Gastroesophageal sphincter (tissue), 4 donors: Measurements from ENCODE around the gene HCRTR1. TPM values are rescaled to one million over a fixed set of nuclear protein-coding genes. Genes with fewer than 3 reads are reported as not detected.

Source experiments
- ATAC-seq: fragments of 150-250 bp; one replicate; pipeline ENCODE4 v1.9.1; 2016; ENCODE audit warnings: mild to moderate bottlenecking, moderate library complexity
- H3K27ac ChIP-seq, 4 donors: fragments of 200-600 bp; sonication (generic) in 3 of 4; 1 replicate in 3 of 4; 2 replicates in 1 of 4; pipeline ENCODE4 v1.5.1; 2016 to 2019
- H3K27me3 ChIP-seq: fragments of 200-600 bp; sonication (generic); one replicate; pipeline ENCODE4 v1.5.1; 2019
- H3K36me3 ChIP-seq, 2 donors: fragments of 200-600 bp; sonication (generic); one replicate each; pipeline ENCODE4 v1.5.1; 2019; ENCODE audit warnings: control low read depth in 1 of 2
- H3K4me1 ChIP-seq, 3 donors: fragments of 200-600 bp; sonication (generic); 1 replicate in 2 of 3; 2 replicates in 1 of 3; pipeline ENCODE4 v1.5.1; 2016 to 2019; ENCODE audit warnings: control low read depth in 2 of 3
- H3K4me3 ChIP-seq, 2 donors: fragments of 200-600 bp; sonication (generic); one replicate each; pipeline ENCODE4 v1.5.1; 2019; ENCODE audit warnings: mild to moderate bottlenecking in 1 of 2, moderate library complexity in 1 of 2
- H3K9me3 ChIP-seq, 3 donors: fragments of 200-600 bp; sonication (generic); one replicate each; pipeline ENCODE4 v1.5.1; 2017 to 2019; ENCODE audit warnings: control low read depth in 2 of 3
- EP300 ChIP-seq: sonication (generic); formaldehyde crosslinking; IDR thresholded peaks from one replicate; pipeline ENCODE4 v1.6.1; 2017; ENCODE audit warnings: antibody characterized with exemption, mild to moderate bottlenecking
- POLR2A ChIP-seq, 2 donors: fragments of 450-650 bp; IDR thresholded peaks; one replicate each; pipeline ENCODE4 v1.6.1; 2017; ENCODE audit warnings: antibody characterized with exemption in 2 of 2, mild to moderate bottlenecking in 2 of 2, moderate library complexity in 1 of 2
- POLR2AphosphoS5 ChIP-seq: sonication (generic); formaldehyde crosslinking; IDR thresholded peaks from one replicate; pipeline ENCODE4 v1.6.1; 2017; ENCODE audit warnings: antibody characterized with exemption
- WGBS, 2 donors: methylation state at CpG; one replicate each; pipeline ENCODE4 v1.1.5; 2018; ENCODE audit warnings: low coverage in 1 of 2; 5-methylcytosine and 5-hydroxymethylcytosine counted together
- total RNA-seq, 4 donors: library from RNA; depleted of rRNA; stranded (reverse); fragments of >200 nt; gene quantifications; one replicate each; pipeline ENCODE4 v1.1.0, GENCODE V29; 2016
- TF ChIP-seq, protein P1 (sequence below), 4 experiments: fragments of 200-600 bp in 2 of 4; fragments of 450-650 bp in 2 of 4; sonication (generic) in 1 of 4; IDR thresholded peaks; one replicate each; pipeline ENCODE4 v1.5.1; 2017 to 2019; ENCODE audit warnings: antibody characterized with exemption in 4 of 4, mild to moderate bottlenecking in 2 of 4, moderate library complexity in 2 of 4

The HCRTR1 gene
- total RNA-seq, 4 donors from 2014 or later = 0.23 to 0.82 (median 0.67) TPM; not detected in 1

DNA sequence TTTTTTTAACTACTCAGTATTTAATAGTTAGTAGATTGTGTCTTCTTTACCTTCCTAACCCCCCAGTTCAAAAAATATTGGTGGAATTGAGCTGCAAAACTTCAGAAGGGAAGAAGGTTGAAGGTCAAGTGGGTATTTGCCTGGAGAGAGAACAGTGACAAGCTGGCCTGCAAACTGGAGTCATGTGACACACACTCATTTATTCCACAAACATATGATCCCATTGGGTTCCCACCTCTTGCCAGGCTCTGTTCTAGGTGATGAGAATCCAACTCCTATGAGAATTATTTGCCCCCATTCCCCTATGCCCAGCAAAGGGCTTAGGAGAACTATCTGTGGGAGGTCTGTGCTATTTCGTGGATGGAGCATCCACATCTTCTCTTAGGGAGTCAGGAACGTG, 30.7 kb downstream of the HCRTR1 start:
- peak overlapping the region in 2 of 4 donors; percentile 24 to 43 for H3K27ac ChIP-seq
- H3K4me1 ChIP-seq = peaks cover 6 to 37% (median 7%) of the 10 kb centered on the region in 3 donors
- no peak overlapping the region for H3K4me3 ChIP-seq
- ATAC-seq = no peak
- no peaks in the 10 kb centered on the region for H3K27me3 ChIP-seq
- peaks cover 0 to 16% of the 10 kb centered on the region in 2 donors for H3K36me3 ChIP-seq
- TF ChIP-seq POLR2AphosphoS5 (no peak), POLR2A (IDR thresholded peaks at IDR 0.05) (no peak), EP300 (no peak)
- TF ChIP-seq, protein P1, sequence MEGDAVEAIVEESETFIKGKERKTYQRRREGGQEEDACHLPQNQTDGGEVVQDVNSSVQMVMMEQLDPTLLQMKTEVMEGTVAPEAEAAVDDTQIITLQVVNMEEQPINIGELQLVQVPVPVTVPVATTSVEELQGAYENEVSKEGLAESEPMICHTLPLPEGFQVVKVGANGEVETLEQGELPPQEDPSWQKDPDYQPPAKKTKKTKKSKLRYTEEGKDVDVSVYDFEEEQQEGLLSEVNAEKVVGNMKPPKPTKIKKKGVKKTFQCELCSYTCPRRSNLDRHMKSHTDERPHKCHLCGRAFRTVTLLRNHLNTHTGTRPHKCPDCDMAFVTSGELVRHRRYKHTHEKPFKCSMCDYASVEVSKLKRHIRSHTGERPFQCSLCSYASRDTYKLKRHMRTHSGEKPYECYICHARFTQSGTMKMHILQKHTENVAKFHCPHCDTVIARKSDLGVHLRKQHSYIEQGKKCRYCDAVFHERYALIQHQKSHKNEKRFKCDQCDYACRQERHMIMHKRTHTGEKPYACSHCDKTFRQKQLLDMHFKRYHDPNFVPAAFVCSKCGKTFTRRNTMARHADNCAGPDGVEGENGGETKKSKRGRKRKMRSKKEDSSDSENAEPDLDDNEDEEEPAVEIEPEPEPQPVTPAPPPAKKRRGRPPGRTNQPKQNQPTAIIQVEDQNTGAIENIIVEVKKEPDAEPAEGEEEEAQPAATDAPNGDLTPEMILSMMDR (IDR thresholded peaks at IDR 0.05) = no peak
- no peaks in the 10 kb centered on the region for H3K9me3 ChIP-seq
- 54 to 67% methylated on average over 1 to 2 of the region's 2 CpGs for WGBS, 2 donors

DNA sequence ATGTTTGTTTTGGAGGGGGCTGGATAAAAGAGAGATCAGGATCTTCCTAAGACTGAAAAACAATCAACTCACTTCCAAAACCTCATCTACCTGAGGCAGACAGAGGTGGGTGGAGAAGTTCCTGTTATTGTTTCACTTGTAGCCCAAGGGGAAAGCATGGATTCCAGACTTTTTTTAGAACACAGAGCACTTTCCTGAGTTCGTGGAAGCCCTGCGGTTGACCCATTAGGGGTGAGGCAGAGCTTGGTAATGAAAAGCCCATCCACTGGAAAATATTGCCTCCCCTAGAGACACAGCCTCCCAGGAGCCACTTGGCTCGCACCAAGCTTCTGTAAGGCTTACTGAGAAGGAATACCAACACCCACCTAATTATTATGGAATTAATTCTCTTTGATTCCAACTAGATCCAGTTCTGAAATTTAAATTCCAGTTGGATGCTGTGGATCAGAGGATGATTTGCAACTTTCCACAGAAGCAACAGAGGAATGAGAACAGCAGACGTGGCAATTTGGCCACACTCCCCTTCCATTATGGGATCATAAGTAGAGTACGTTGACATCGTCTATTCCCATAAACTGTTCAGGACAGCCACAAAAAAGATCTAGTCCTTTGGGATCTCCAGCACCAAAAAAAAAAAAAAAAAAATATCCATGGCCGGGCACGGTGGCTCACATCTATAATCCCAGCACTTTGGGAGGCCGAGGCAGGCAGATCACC, 31.3 kb downstream of the HCRTR1 start:
- Histone ChIP-seq H3K27ac (peak overlapping the region in 2 of 4 donors; percentile 24 to 43), H3K9me3 (no peaks in the 10 kb centered on the region), H3K36me3 (peaks cover 0 to 22% of the 10 kb centered on the region in 2 donors), H3K4me3 (no peak overlapping the region), H3K27me3 (no peaks in the 10 kb centered on the region), H3K4me1 (peaks cover under 1 to 31% (median 2%) of the 10 kb centered on the region in 3 donors)
- WGBS, 2 donors = 40 to 62% methylated on average over 6 of the region's 9 CpGs
- ATAC-seq = no peak
- TF ChIP-seq POLR2A (IDR thresholded peaks at IDR 0.05) = no peak
- TF ChIP-seq, protein P1 (IDR thresholded peaks at IDR 0.05) = no peak
- TF ChIP-seq EP300 = no peak
- TF ChIP-seq POLR2AphosphoS5 = no peak

DNA sequence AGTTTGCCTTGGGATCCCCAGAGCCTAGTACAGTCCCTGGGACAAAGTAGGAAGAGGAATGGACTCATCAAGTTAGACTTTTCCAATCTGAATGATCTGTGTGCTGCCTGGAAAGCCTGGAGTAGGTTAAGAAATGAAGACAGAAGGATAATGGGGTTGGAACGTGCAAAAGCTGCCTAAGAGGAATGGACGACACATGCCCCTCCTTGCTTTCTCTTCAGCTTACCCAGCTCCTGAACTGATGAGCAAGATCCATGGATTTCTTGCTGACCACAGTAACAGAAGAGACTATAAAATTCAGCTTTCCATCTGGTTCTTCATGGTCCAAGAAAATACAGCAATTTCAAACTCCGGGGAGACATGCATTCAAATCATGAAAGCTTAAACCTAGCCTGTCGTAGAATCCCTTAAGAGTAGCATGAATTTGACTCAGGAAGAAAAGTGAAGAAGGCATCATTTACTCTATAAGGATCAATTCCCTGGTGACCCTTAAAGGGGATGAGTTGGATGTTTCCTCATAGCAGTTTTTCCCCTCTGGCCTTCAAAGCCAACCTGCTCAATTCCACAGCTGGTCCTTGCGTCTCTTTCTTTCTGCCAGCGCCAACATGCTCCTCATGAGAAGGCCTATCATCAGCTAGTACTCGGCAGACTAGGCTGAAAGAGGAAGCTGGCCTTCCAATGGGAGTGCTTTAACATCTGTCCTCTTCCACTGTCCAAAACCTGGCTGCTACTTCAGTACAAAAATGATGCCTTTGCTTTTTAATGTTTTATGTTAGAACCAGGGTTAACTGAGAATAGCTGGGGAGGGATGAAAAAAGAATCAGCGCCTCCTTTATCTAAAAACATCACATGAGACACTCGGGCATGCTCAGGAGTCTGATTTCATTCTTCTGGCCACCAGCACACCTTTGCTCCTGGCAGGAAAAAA, 32.9 kb downstream of the HCRTR1 start:
- H3K36me3 ChIP-seq = peaks cover 0 to 37% of the 10 kb centered on the region in 2 donors
- H3K27me3 ChIP-seq = no peaks in the 10 kb centered on the region
- peak overlapping the region in 3 of 4 donors; percentile 2 to 29 (median 25) for H3K27ac ChIP-seq
- no peak for ATAC-seq
- H3K4me3 ChIP-seq = no peak overlapping the region
- TF ChIP-seq, protein P1 (IDR thresholded peaks at IDR 0.05) = no peak
- TF ChIP-seq POLR2A (IDR thresholded peaks at IDR 0.05) (no peak), POLR2AphosphoS5 (no peak), EP300 (no peak)
- peaks cover 0 to 23% (median 0%) of the 10 kb centered on the region in 3 donors for H3K4me1 ChIP-seq
- 56 to 65% methylated on average over 7 to 9 of the region's 9 CpGs for WGBS, 2 donors
- no peaks in the 10 kb centered on the region for H3K9me3 ChIP-seq

DNA sequence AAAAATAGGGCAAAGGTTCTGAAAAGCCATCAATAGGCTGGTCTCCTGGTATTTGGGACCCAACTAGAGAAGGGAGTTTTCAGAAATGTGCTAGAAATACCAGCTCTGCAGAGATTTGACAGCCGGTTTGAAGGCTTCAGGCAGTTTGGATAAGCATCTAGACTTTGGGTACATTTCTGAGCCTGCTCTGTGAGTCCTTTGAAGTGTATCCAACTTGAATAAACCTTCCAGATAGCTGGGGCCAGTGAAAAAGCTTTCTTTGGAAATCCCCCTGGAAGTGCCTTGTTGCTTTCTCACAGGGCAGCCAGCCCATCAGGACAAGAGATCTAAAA, 33.6 kb downstream of the HCRTR1 start:
- ATAC-seq = no peak
- peak overlapping the region in 3 of 4 donors; percentile 2 to 29 (median 25) for H3K27ac ChIP-seq

More for the DNA sequence above, 33.6 kb downstream of the HCRTR1 start:
- peaks cover 0 to 43% of the 10 kb centered on the region in 2 donors for H3K36me3 ChIP-seq
- no peak overlapping the region for H3K4me3 ChIP-seq
- H3K4me1 ChIP-seq = peaks cover 0 to 17% (median 0%) of the 10 kb centered on the region in 3 donors
- H3K9me3 ChIP-seq = no peaks in the 10 kb centered on the region
- no peaks in the 10 kb centered on the region for H3K27me3 ChIP-seq
- 6% methylated on average over 1 of the region's 1 CpG; no CpG with 5 or more reads in 1 of the 2 donors for WGBS, 2 donors
- TF ChIP-seq EP300 = no peak
- no peak for TF ChIP-seq POLR2AphosphoS5
- TF ChIP-seq, protein P1 (IDR thresholded peaks at IDR 0.05) = no peak
- no peak for TF ChIP-seq POLR2A (IDR thresholded peaks at IDR 0.05)
